Loucy (cell line): ENCODE results near the gene HMGXB4.

Source experiments
- CTCF ChIP-seq: fragments of 200-600 bp; sonication (generic); conservative IDR thresholded peaks from 2 replicates; pipeline ENCODE4 v1.5.1; 2014; ENCODE audit warnings: mild to moderate bottlenecking, antibody characterized with exemption, low read length
- EZH2phosphoT487 ChIP-seq: fragments of 200-600 bp; IDR thresholded peaks from 2 replicates; pipeline ENCODE4 v1.6.1; 2018; ENCODE audit warnings: antibody characterized with exemption, mild to moderate bottlenecking, moderate library complexity, borderline replicate concordance

GRCh38 chr22:35343664-35344550 lies 86.6 kb downstream of the HMGXB4 start:
- TF ChIP-seq CTCF (no peak), EZH2phosphoT487 (no peak)
